WTC11 (cell line): ENCODE data around the gene CPEB3. TPM values are rescaled to one million over a fixed set of nuclear protein-coding genes. Genes with fewer than 3 reads are reported as not detected.

Experiments
- ATAC-seq: fragments of 200-7000 bp; cut with Tn5 transposase; 2 replicates; pipeline ENCODE4 v1.10.0; 2021; ENCODE audit warnings: mild to moderate bottlenecking, moderate library complexity
- CTCF ChIA-PET: fragments of 300-600 bp; sonication (Branson Sonifier 250); formaldehyde crosslinking; loops from one replicate; lab custom pipeline; 2021; ENCODE audit warnings: antibody characterized with exemption; lab: Charles Lee
- POLR2A ChIA-PET: fragments of 350-600 bp; sonication (Branson Sonifier 250); formaldehyde crosslinking; loops from one replicate; lab custom pipeline; 2021; ENCODE audit warnings: antibody characterized with exemption; lab: Charles Lee
- DNase-seq: peaks from one replicate; pipeline ENCODE4 v3.0.0; 2021; ENCODE audit warnings: low spot score
- H3K27ac Mint-ChIP-seq: 2 replicates; pipeline ENCODE4 v1.8.0; 2021; ENCODE audit warnings: mixed read lengths
- H3K27me3 Mint-ChIP-seq: 2 replicates; pipeline ENCODE4 v1.8.0; 2021; ENCODE audit warnings: low read depth, mild to moderate bottlenecking, moderate library complexity, mixed read lengths
- H3K36me3 Mint-ChIP-seq: 2 replicates; pipeline ENCODE4 v1.8.0; 2021; ENCODE audit warnings: mixed read lengths
- H3K4me1 Mint-ChIP-seq: 2 replicates; pipeline ENCODE4 v1.8.0; 2022; ENCODE audit warnings: mixed read lengths
- H3K4me3 Mint-ChIP-seq: 2 replicates; pipeline ENCODE4 v1.8.0; 2021; ENCODE audit warnings: mild to moderate bottlenecking, moderate library complexity, mixed read lengths
- H3K9me3 Mint-ChIP-seq: 2 replicates; pipeline ENCODE4 v1.8.0; 2021; ENCODE audit warnings: mixed read lengths
- ESRRA ChIP-seq: sonication (generic); formaldehyde crosslinking; IDR thresholded peaks from 2 replicates; pipeline ENCODE4 v1.8.1; 2022; ENCODE audit warnings: mild to moderate bottlenecking, missing genetic modification reagents, borderline replicate concordance
- GABPB1 ChIP-seq: sonication (generic); formaldehyde crosslinking; IDR thresholded peaks from 2 replicates; pipeline ENCODE4 v1.8.1; 2023; ENCODE audit warnings: mild to moderate bottlenecking, missing genetic modification reagents
- HMGA2 ChIP-seq: fragments of 250-450 bp; sonication (Bioruptor Pico); IDR thresholded peaks from 2 replicates; pipeline ENCODE4 v1.4.0; 2021; ENCODE audit warnings: mild to moderate bottlenecking, moderate library complexity
- JAZF1 ChIP-seq: fragments of 250-450 bp; sonication (Bioruptor Pico); IDR thresholded peaks from 2 replicates; pipeline ENCODE4 v1.9.0; 2021; ENCODE audit warnings: moderate library complexity, mild to moderate bottlenecking, inconsistent platforms
- NFE2L1 ChIP-seq: sonication (generic); formaldehyde crosslinking; IDR thresholded peaks from 2 replicates; pipeline ENCODE4 v1.8.1; 2023; ENCODE audit warnings: missing genetic modification reagents
- NR2C2 ChIP-seq: sonication (generic); formaldehyde crosslinking; IDR thresholded peaks from 2 replicates; pipeline ENCODE4 v1.8.0; 2022; ENCODE audit warnings: mild to moderate bottlenecking, missing genetic modification reagents
- SMAD3 ChIP-seq: sonication (generic); formaldehyde crosslinking; IDR thresholded peaks from 2 replicates; pipeline ENCODE4 v1.8.0; 2022; ENCODE audit warnings: missing genetic modification reagents, mild to moderate bottlenecking, borderline replicate concordance
- total RNA-seq: library from RNA; stranded (reverse); gene quantifications from 3 replicates; pipeline ENCODE4 v1.2.3, GENCODE V29; 2021
- TF ChIP-seq, protein P1 (sequence below): sonication (generic); formaldehyde crosslinking; IDR thresholded peaks from 2 replicates; pipeline ENCODE4 v1.8.1; 2022; ENCODE audit warnings: low read depth, mild to moderate bottlenecking, moderate library complexity, missing genetic modification reagents, borderline replicate concordance
- TF ChIP-seq, protein P2 (sequence below): sonication (generic); formaldehyde crosslinking; IDR thresholded peaks from 2 replicates; pipeline ENCODE4 v1.8.0; 2022; ENCODE audit warnings: mild to moderate bottlenecking, missing genetic modification reagents
- TF ChIP-seq, protein P3 (sequence below): sonication (generic); formaldehyde crosslinking; IDR thresholded peaks from 2 replicates; pipeline ENCODE4 v1.8.0; 2023; ENCODE audit warnings: missing genetic modification reagents, mild to moderate bottlenecking, borderline replicate concordance
- TF ChIP-seq, protein P4 (sequence below): fragments of 250-450 bp; sonication (Bioruptor Pico); IDR thresholded peaks from 2 replicates; pipeline ENCODE4 v1.9.0; 2021; ENCODE audit warnings: mild to moderate bottlenecking
- TF ChIP-seq, protein P5 (sequence below): sonication (generic); formaldehyde crosslinking; IDR thresholded peaks from 2 replicates; pipeline ENCODE4 v1.8.0; 2023; ENCODE audit warnings: mild to moderate bottlenecking, missing genetic modification reagents
- TF ChIP-seq, protein P6 (sequence below): sonication (generic); formaldehyde crosslinking; IDR thresholded peaks from 2 replicates; pipeline ENCODE4 v1.8.0; 2022; ENCODE audit warnings: mild to moderate bottlenecking, missing genetic modification reagents
- TF ChIP-seq, protein P7 (sequence below): sonication (generic); formaldehyde crosslinking; IDR thresholded peaks from 2 replicates; pipeline ENCODE4 v1.8.1; 2023; ENCODE audit warnings: mild to moderate bottlenecking, missing genetic modification reagents, moderate library complexity
- TF ChIP-seq, protein P8 (sequence below): sonication (generic); formaldehyde crosslinking; IDR thresholded peaks from 2 replicates; pipeline ENCODE4 v1.8.1; 2023; ENCODE audit warnings: mild to moderate bottlenecking, moderate library complexity, missing genetic modification reagents

Gene CPEB3
- total RNA-seq, 1 experiment from 2014 or later: 2.4 TPM

DNA sequence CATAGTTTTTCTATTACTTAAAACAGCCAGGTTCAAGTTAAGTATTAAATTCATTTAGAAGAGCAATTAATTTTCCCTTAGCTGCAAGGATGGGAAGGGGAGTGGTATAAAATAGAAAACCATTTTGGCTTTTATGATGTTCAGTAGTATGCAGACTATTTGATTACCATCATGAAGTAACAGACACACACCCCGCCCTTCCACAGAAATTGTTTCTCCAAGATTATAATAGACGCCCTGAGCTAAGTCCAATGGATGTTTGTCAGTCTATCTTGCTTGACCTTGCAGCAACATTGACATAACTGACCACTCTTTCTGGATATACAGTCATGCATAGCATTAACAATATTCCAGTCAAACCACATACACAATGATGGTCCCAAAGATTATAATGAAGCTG lies 42.3 kb downstream of the CPEB3 start (continued):
- TF ChIP-seq NFE2L1 (no peak), ESRRA (CRISPR knock-in tag) (no peak), NR2C2 (CRISPR knock-in tag) (no peak), JAZF1 (CRISPR knock-in tag) (no peak)
- TF ChIP-seq, protein P1, sequence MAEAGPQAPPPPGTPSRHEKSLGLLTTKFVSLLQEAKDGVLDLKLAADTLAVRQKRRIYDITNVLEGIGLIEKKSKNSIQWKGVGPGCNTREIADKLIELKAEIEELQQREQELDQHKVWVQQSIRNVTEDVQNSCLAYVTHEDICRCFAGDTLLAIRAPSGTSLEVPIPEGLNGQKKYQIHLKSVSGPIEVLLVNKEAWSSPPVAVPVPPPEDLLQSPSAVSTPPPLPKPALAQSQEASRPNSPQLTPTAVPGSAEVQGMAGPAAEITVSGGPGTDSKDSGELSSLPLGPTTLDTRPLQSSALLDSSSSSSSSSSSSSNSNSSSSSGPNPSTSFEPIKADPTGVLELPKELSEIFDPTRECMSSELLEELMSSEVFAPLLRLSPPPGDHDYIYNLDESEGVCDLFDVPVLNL (CRISPR knock-in tag): no peak
- TF ChIP-seq, all 79 proteins: peak for 0

DNA sequence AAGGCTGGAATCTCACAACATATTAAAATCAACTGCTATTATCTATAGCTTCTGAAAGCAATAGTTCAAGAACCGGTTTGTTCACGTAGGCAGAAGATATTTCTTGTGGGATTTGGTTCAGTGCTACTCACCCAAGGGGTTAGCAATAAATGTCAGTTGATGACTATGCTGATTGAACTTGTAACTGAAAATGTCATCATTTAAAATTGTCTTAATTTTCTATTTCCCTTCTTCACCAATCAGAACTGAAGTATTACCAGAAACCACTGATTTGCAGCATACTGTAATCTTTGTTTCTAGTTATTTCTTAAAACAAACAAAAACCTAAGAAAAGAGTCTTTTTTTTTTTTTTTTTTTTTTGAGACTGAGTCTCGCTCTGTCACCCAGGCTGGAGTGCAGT lies 46.1 kb downstream of the CPEB3 start:
- TF ChIP-seq GABPB1 (CRISPR knock-in tag): no peak
- TF ChIP-seq, protein P2, sequence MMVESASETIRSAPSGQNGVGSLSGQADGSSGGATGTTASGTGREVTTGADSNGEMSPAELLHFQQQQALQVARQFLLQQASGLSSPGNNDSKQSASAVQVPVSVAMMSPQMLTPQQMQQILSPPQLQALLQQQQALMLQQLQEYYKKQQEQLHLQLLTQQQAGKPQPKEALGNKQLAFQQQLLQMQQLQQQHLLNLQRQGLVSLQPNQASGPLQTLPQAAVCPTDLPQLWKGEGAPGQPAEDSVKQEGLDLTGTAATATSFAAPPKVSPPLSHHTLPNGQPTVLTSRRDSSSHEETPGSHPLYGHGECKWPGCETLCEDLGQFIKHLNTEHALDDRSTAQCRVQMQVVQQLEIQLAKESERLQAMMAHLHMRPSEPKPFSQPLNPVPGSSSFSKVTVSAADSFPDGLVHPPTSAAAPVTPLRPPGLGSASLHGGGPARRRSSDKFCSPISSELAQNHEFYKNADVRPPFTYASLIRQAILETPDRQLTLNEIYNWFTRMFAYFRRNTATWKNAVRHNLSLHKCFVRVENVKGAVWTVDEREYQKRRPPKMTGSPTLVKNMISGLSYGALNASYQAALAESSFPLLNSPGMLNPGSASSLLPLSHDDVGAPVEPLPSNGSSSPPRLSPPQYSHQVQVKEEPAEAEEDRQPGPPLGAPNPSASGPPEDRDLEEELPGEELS (CRISPR knock-in tag): no peak
- no peak for TF ChIP-seq ESRRA (CRISPR knock-in tag)
- TF ChIP-seq HMGA2 (CRISPR knock-in tag): no peak
- TF ChIP-seq, protein P3, sequence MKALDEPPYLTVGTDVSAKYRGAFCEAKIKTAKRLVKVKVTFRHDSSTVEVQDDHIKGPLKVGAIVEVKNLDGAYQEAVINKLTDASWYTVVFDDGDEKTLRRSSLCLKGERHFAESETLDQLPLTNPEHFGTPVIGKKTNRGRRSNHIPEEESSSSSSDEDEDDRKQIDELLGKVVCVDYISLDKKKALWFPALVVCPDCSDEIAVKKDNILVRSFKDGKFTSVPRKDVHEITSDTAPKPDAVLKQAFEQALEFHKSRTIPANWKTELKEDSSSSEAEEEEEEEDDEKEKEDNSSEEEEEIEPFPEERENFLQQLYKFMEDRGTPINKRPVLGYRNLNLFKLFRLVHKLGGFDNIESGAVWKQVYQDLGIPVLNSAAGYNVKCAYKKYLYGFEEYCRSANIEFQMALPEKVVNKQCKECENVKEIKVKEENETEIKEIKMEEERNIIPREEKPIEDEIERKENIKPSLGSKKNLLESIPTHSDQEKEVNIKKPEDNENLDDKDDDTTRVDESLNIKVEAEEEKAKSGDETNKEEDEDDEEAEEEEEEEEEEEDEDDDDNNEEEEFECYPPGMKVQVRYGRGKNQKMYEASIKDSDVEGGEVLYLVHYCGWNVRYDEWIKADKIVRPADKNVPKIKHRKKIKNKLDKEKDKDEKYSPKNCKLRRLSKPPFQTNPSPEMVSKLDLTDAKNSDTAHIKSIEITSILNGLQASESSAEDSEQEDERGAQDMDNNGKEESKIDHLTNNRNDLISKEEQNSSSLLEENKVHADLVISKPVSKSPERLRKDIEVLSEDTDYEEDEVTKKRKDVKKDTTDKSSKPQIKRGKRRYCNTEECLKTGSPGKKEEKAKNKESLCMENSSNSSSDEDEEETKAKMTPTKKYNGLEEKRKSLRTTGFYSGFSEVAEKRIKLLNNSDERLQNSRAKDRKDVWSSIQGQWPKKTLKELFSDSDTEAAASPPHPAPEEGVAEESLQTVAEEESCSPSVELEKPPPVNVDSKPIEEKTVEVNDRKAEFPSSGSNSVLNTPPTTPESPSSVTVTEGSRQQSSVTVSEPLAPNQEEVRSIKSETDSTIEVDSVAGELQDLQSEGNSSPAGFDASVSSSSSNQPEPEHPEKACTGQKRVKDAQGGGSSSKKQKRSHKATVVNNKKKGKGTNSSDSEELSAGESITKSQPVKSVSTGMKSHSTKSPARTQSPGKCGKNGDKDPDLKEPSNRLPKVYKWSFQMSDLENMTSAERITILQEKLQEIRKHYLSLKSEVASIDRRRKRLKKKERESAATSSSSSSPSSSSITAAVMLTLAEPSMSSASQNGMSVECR: no peak
- no peak for TF ChIP-seq SMAD3 (CRISPR knock-in tag)
- Mint-ChIP-seq H3K4me1 (peaks cover 22% of the 10 kb centered on the region), H3K36me3 (no peaks in the 10 kb centered on the region), H3K4me3 (no peak overlapping the region), H3K27me3 (peaks cover 12% of the 10 kb centered on the region), H3K9me3 (no peaks in the 10 kb centered on the region), H3K27ac (no peak overlapping the region)
- CTCF ChIA-PET: interaction anchor here (1.0 kb wide), 1 partner anchor 157 kb away, joined by 5 read pairs; no protein-coding TSS in a partner anchor
- DNase-seq (no peak), ATAC-seq (no peak)
- POLR2A ChIA-PET: no interaction called here

DNA sequence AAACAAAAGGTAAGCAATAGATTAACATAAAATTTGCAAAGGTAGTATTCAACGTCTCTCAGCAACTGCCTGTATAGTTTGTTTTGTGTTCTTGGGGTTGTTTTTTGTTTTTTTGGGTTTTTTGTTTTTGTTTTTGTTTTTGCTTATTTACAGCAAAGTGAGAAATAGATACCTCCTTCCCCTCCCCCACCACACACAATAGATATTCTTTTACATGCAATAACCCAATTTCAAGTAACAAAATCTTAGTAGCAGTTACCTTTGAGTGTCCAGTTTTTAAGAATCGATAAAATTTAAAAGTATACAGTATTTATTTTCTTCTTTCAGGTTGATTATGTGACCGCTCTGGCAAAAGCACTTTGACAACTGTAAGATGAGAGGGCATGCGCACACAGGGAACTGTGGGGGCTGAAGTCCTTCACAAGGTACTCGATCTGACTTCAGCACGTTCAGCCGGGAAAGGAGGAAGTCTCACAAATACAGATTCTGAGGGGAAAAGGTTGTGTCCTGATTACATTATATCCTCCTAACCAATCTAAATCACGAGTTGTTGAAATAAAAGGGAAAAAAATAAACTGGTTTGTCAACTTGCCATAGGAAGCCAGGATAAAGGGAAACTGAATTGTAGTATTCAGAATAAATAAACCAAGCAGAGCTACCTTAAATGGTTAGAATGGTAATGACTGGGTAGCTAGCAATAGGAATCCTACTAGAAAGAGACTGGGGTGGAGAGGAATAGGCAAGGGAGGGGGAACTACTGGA lies 47.8 kb downstream of the CPEB3 start:
- H3K27ac Mint-ChIP-seq: peak overlapping the region; percentile 86
- H3K9me3 Mint-ChIP-seq: no peaks in the 10 kb centered on the region
- H3K4me3 Mint-ChIP-seq: peak overlapping the region; percentile 58
- ChIA-PET CTCF (interaction anchor here (1.0 kb wide), 1 partner anchor 48 kb away, joined by 7 read pairs; the partner anchor contains the start of genes CPEB3 and MARCHF5), POLR2A (interaction anchor here (0.5 kb wide), 1 partner anchor 444 kb away, joined by 3 read pairs; no protein-coding TSS in a partner anchor)
- peak; percentile 40 for DNase-seq
- no peaks in the 10 kb centered on the region for H3K36me3 Mint-ChIP-seq
- peak; percentile 68 for ATAC-seq
- peaks cover 28% of the 10 kb centered on the region for H3K27me3 Mint-ChIP-seq
- H3K4me1 Mint-ChIP-seq: peaks cover 33% of the 10 kb centered on the region
- TF ChIP-seq, protein P4, sequence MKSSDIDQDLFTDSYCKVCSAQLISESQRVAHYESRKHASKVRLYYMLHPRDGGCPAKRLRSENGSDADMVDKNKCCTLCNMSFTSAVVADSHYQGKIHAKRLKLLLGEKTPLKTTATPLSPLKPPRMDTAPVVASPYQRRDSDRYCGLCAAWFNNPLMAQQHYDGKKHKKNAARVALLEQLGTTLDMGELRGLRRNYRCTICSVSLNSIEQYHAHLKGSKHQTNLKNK (CRISPR knock-in tag): no peak
- TF ChIP-seq, protein P5, sequence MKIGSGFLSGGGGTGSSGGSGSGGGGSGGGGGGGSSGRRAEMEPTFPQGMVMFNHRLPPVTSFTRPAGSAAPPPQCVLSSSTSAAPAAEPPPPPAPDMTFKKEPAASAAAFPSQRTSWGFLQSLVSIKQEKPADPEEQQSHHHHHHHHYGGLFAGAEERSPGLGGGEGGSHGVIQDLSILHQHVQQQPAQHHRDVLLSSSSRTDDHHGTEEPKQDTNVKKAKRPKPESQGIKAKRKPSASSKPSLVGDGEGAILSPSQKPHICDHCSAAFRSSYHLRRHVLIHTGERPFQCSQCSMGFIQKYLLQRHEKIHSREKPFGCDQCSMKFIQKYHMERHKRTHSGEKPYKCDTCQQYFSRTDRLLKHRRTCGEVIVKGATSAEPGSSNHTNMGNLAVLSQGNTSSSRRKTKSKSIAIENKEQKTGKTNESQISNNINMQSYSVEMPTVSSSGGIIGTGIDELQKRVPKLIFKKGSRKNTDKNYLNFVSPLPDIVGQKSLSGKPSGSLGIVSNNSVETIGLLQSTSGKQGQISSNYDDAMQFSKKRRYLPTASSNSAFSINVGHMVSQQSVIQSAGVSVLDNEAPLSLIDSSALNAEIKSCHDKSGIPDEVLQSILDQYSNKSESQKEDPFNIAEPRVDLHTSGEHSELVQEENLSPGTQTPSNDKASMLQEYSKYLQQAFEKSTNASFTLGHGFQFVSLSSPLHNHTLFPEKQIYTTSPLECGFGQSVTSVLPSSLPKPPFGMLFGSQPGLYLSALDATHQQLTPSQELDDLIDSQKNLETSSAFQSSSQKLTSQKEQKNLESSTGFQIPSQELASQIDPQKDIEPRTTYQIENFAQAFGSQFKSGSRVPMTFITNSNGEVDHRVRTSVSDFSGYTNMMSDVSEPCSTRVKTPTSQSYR (CRISPR knock-in tag): no peak
- TF ChIP-seq, protein P6, sequence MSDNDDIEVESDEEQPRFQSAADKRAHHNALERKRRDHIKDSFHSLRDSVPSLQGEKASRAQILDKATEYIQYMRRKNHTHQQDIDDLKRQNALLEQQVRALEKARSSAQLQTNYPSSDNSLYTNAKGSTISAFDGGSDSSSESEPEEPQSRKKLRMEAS: no peak
- TF ChIP-seq, protein P7, sequence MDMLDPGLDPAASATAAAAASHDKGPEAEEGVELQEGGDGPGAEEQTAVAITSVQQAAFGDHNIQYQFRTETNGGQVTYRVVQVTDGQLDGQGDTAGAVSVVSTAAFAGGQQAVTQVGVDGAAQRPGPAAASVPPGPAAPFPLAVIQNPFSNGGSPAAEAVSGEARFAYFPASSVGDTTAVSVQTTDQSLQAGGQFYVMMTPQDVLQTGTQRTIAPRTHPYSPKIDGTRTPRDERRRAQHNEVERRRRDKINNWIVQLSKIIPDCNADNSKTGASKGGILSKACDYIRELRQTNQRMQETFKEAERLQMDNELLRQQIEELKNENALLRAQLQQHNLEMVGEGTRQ (CRISPR knock-in tag): no peak
- TF ChIP-seq, protein P8, sequence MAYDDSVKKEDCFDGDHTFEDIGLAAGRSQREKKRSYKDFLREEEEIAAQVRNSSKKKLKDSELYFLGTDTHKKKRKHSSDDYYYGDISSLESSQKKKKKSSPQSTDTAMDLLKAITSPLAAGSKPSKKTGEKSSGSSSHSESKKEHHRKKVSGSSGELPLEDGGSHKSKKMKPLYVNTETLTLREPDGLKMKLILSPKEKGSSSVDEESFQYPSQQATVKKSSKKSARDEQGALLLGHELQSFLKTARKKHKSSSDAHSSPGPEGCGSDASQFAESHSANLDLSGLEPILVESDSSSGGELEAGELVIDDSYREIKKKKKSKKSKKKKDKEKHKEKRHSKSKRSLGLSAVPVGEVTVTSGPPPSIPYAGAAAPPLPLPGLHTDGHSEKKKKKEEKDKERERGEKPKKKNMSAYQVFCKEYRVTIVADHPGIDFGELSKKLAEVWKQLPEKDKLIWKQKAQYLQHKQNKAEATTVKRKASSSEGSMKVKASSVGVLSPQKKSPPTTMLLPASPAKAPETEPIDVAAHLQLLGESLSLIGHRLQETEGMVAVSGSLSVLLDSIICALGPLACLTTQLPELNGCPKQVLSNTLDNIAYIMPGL (CRISPR knock-in tag): no peak
